H1 (cell line): ENCODE results near the gene RASAL1. TPM values are rescaled to one million over a fixed set of nuclear protein-coding genes. Genes with fewer than 3 reads are reported as not detected.

Experiments
- CHD7 ChIP-seq: fragments of 300-600 bp; sonication (generic); IDR thresholded peaks from 2 replicates; pipeline ENCODE4 v1.7.1; 2012; ENCODE audit warnings: low read length, moderate library complexity, mild to moderate bottlenecking, inconsistent platforms; ENCODE audit not compliant: insufficient replicate concordance
- TAF1 ChIP-seq: IDR thresholded peaks from 2 replicates; pipeline ENCODE4 v1.6.1; 2011; ENCODE audit warnings: mild to moderate bottlenecking, low read depth, low read length
- polyA plus RNA-seq, 7 experiments: library from polyadenylated mRNA; depleted of rRNA in 3 of 7; stranded (reverse) in 5 of 7; unstranded in 2 of 7; fragments of >200 nt in 5 of 7; fragments of 200-250 nt in 2 of 7; gene quantifications; 1 replicate in 5 of 7; 2 replicates in 1 of 7; 4 replicates in 1 of 7; pipeline versions ENCODE4 v1.2.1 to v1.2.3, GENCODE V29; 2011 to 2013; ENCODE audit warnings: missing spikeins in 2 of 7, mixed read lengths in 2 of 7
- total RNA-seq: library from RNA; stranded (reverse); fragmentation: NEBNext Ultra II Directional; extraction: Animal tissue kit (Norgen Biotek cat#: 25700); gene quantifications from 2 replicates; pipeline ENCODE4 v1.2.1, GENCODE V29; 2021

The RASAL1 gene
- total and polyA plus RNA-seq, 2 of the 8 experiments (the other 6 are each of a cell fraction or from before 2014, with no cell fraction given) = 3.7 to 5.0 TPM

DNA sequence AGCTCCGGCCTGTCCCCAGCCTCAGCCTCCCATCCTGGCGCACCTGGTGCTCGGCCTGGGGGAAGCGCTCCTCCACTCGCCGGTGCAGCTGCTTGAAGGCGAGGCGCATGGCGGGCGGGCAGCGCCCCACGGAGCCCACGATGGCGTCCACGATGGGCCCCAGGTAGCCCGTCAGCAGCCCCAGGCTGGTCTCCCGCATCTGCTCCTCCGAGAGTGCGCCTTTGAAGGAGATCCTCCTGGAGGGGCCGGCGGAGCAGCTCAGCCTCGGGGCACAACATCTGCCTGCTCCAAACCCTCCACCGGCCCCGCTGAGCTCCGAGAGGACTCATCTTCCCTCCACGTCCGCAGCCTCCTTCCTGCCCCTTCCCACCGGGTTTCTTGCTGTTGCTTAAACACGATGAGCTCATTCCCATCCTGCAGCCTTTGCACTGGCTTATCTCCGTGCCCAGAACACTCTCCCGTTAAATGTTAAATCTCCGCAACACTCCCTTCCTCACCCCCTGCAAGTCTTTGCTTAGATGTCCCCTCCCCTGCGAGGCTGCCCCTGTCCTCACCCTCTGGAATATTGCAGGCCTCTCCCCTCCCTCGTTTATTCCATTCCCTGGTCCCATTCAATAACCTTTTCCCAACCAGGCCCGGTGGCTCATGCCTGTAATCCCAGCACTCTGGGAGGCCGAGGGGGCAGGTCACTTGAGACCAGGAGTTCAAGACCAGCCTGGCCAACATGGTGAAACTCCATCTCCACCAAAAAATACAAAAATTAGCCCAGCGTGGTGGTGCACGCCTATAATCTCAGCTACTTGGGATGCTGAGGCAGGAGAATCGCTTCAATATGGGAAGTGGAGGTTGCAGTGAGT lies 23.3 kb downstream of the RASAL1 start (continued):
- TF ChIP-seq CHD7 (no peak), TAF1 (no peak)
- TF ChIP-seq, all 59 proteins: peak for 0
